ENCODE data around the gene WIPF2.

DNA sequence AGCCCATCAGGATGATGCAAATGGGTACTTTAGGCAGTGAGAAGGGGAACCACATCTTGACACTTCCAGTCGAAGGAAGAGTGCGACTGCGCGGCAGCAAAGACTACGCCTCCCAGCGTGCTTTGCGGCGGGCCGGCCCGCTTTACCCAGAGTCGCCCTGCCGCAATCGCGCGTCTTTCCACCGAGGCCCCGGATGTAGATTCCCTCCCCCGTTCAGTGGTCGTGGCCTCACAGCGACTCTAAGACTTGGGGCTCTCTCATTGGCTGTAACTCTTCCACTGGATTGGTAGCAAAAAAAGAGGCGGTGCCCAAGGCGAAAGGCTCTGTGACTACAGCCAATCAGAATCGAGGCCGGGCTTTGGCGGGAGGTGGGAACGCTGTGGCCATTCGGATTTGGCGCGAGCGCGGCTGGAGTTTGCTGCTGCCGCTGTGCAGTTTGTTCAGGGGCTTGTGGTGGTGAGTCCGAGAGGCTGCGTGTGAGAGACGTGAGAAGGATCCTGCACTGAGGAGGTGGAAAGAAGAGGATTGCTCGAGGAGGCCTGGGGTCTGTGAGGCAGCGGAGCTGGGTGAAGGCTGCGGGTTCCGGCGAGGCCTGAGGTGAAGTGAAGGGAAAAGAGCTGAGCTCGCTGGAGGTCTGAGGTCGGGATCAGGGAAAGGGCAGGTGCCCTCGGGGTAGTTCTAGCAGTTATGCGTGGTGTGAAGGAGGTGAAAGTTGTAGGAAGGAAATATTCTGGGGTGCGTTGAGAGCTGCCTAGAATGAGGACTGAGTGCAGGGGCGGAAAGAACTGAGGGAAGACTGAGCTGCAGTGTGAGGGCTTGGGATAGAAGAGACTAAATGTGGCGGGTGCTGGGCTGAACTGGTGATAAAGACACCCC is 68.6 kb downstream of the WIPF2 start, which contains the start of gene CDC6:
- TF ChIP-seq, protein P1, sequence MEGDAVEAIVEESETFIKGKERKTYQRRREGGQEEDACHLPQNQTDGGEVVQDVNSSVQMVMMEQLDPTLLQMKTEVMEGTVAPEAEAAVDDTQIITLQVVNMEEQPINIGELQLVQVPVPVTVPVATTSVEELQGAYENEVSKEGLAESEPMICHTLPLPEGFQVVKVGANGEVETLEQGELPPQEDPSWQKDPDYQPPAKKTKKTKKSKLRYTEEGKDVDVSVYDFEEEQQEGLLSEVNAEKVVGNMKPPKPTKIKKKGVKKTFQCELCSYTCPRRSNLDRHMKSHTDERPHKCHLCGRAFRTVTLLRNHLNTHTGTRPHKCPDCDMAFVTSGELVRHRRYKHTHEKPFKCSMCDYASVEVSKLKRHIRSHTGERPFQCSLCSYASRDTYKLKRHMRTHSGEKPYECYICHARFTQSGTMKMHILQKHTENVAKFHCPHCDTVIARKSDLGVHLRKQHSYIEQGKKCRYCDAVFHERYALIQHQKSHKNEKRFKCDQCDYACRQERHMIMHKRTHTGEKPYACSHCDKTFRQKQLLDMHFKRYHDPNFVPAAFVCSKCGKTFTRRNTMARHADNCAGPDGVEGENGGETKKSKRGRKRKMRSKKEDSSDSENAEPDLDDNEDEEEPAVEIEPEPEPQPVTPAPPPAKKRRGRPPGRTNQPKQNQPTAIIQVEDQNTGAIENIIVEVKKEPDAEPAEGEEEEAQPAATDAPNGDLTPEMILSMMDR (IDR thresholded peaks at IDR 0.05 in 4 of 5, conservative IDR thresholded peaks at IDR 0.05 in 1 of 5), result no peak
- TF ChIP-seq POLR2A (IDR thresholded peaks at IDR 0.05), result no peak

All from gastrocnemius medialis (tissue), 4 donors.